Cardiac fibroblast (primary cell): Measurements from ENCODE around the gene CASP2.

ENCODE experiments used
- DNase-seq, 2 donors: peaks; one replicate each; pipeline versions ENCODE4 v3.0.0 to v3.0.0-alpha.2; 2010; ENCODE audit warnings: low read depth in 2 of 2
- H3K4me3 ChIP-seq, 2 donors: replicated peaks in 1 of 2; 1 replicate in 1 of 2; 2 replicates in 1 of 2; pipeline ENCODE4 v1.5.1; 2011; ENCODE audit warnings: low read depth in 2 of 2, low read length in 2 of 2, mild to moderate bottlenecking in 2 of 2, moderate library complexity in 1 of 2
- TF ChIP-seq, protein P1 (sequence below): IDR thresholded peaks from one replicate; pipeline ENCODE4 v1.5.1; 2011; ENCODE audit warnings: low read depth, mild to moderate bottlenecking, low read length, inconsistent platforms

CASP2 gene

DNA sequence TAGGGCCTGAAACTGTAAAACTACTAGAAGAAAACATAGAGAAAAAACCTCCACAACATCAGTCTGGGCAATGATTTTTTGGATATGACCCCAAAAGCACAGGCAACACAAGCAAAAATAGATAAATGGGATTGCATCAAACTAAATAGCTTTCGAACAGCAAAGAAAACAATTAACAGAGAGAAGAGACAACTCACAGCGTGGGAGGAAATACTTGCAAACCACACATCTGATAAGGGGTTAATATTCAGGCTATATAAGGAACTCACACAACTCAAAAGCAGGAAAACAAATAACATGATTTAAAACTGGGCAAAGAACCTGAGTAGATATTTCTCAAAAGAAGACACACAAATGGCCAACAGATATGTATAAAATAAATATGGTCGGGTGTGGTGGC lies 32.6 kb upstream of the CASP2 start:
- TF ChIP-seq, protein P1, sequence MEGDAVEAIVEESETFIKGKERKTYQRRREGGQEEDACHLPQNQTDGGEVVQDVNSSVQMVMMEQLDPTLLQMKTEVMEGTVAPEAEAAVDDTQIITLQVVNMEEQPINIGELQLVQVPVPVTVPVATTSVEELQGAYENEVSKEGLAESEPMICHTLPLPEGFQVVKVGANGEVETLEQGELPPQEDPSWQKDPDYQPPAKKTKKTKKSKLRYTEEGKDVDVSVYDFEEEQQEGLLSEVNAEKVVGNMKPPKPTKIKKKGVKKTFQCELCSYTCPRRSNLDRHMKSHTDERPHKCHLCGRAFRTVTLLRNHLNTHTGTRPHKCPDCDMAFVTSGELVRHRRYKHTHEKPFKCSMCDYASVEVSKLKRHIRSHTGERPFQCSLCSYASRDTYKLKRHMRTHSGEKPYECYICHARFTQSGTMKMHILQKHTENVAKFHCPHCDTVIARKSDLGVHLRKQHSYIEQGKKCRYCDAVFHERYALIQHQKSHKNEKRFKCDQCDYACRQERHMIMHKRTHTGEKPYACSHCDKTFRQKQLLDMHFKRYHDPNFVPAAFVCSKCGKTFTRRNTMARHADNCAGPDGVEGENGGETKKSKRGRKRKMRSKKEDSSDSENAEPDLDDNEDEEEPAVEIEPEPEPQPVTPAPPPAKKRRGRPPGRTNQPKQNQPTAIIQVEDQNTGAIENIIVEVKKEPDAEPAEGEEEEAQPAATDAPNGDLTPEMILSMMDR: no peak

DNA sequence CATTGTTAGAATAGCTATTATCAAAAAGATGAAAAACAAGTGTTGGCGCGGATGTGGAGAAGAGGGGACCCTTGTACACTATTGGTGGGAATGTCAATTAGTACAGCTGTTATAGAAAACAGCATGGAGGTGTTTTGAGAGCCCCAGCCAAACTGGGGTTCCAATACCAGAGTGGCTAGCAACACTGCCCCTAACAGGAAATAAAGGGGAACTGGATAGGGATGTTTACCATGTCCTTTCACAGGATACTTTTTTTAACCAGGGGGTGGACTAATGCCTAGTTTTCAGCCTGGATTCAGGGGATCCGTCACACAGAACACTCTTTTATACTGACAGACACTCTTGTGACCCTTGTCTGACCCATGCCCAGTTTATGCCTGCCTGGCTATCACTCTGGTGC lies 31.8 kb upstream of the CASP2 start:
- no peak for DNase-seq
- TF ChIP-seq, protein P1: peak; percentile 33
- H3K4me3 ChIP-seq: no peak overlapping the region

More for the DNA sequence above, 32.6 kb upstream of the CASP2 start:
- H3K4me3 ChIP-seq: no peak overlapping the region
- peak; percentile 39 to 57 for DNase-seq

DNA sequence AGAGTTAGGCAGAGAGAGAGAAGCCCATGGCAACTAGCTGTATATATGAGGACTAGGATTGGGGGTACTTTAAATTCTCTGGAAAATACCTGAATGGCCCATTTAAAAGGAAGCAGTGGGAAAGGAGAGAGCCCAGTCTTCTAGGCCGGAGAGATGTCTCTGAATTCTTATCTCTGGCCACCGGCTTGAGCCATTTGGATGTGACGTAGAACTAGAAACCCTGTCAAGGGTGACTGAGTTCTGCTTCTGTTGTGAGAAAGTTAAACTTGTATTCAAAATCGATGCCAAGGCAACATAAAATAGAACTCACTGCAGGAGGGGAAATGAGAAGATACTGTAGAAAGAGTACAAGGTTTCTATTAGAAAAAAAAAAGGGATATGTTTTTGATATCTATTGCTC lies 31.2 kb upstream of the CASP2 start:
- DNase-seq: no peak
- TF ChIP-seq, protein P1: no peak
- H3K4me3 ChIP-seq: no peak overlapping the region

DNA sequence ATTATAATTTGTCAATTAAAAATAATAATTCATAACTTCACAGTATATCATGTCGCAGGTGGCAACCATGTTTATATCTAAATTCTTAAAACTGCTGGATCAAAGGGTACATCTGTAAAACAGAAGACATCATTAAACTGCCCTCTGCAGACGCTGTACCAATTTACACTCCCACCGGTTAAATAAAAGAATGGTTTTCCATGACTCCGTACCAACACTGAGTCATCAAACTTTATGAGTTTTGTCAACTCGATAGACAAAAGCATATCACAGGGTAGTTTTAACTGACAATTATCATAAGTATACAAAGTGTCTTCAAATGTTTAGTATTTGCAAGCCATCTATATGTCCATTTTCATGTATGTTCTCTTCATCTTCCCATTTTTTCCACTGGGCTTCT lies 30.6 kb upstream of the CASP2 start:
- TF ChIP-seq, protein P1: no peak
- H3K4me3 ChIP-seq: no peak overlapping the region
- DNase-seq: no peak

DNA sequence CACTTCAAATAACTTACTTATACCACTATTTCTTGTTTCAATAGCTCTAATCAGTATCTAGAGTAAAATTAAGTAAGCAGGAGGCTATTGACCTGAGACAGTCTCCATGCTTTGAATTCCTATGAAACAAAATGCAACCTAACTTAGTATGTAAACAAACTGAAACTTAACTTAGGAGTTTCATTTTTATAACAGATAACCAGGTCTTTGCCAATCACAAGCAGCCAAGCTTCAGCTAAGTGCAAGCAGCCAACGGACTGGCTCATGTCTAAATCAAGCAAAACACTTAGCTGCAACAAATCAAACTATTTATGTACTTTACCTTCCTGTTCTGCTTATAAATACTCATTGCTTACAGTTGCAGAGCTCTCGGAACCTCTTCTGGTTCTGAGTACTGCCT lies 29.3 kb upstream of the CASP2 start:
- TF ChIP-seq, protein P1: no peak
- peak in 1 of 2 donors; percentile 32 for DNase-seq
- H3K4me3 ChIP-seq: no peak overlapping the region

DNA sequence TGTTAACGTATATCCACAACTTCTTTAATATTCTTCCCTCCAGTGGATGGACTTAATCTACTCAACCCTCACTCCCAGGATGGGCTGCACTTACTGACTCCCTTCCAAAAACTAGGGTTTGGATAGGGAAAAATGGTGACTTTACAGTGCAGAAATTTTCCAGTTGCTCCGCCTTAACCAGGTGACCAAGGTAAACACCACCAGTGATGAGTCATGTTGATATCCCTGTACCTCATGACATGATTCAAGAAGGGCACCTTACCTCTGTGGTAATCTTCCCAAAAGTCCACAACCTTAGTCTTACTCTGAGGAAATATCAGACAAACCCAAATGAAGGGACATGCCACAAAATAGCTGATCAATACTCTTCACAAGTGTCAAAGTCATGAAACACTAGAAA lies 28.4 kb upstream of the CASP2 start:
- no peak for DNase-seq
- TF ChIP-seq, protein P1: no peak
- H3K4me3 ChIP-seq: no peak overlapping the region

DNA sequence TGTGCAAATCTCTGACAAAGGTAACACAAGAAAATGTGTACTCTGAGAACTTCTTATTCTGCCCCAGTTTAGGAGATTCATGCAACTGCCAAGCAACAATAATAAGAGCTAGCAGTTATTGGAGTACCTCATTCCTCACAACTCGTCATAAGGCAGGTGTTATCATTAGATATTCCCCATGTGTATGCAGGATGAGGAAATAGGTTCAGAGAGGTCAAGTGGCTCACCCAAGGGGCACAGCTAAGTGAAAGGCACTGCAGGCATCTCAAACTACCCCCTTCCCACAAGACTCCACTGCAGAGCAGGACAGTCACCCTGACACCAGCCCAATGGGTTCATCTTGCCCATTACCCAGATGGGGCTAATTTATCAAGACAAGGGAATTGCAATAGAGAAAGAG lies 26.2 kb upstream of the CASP2 start:
- H3K4me3 ChIP-seq: no peak overlapping the region
- TF ChIP-seq, protein P1: no peak
- no peak for DNase-seq
